K562 (cell line): Measurements from ENCODE around the gene RNLS. TPM values are rescaled to one million over a fixed set of nuclear protein-coding genes. Genes with fewer than 3 reads are reported as not detected.

Experiments used
- E2F6 ChIP-seq, 2 experiments: IDR thresholded peaks; 2 replicates each; pipeline ENCODE4 v1.6.1; 2011; ENCODE audit warnings: borderline replicate concordance in 1 of 2, control low read depth in 1 of 2, low read depth in 1 of 2, low read length in 1 of 2, mild to moderate bottlenecking in 1 of 2, mixed read lengths in 1 of 2, moderate library complexity in 1 of 2; ENCODE audit not compliant: insufficient read depth in 1 of 2, insufficient read length in 1 of 2, poor library complexity in 1 of 2, severe bottlenecking in 1 of 2; ENCODE audit errors: extremely low read depth in 1 of 2
- L3MBTL2 ChIP-seq: fragments of 450-650 bp; IDR thresholded peaks from 2 replicates; pipeline ENCODE4 v1.6.1; 2016; ENCODE audit warnings: mild to moderate bottlenecking, moderate library complexity
- MBD2 ChIP-seq: sonication (generic); IDR thresholded peaks from 2 replicates; pipeline ENCODE4 v1.6.1; 2016; ENCODE audit warnings: low read depth, borderline replicate concordance
- NELFE ChIP-seq: IDR thresholded peaks from 2 replicates; pipeline ENCODE4 v1.6.1; 2011; ENCODE audit warnings: mild to moderate bottlenecking; ENCODE audit not compliant: insufficient read depth, insufficient read length
- NR1H2 ChIP-seq: sonication (generic); formaldehyde crosslinking; IDR thresholded peaks from 2 replicates; pipeline ENCODE4 v1.4.0; 2020; ENCODE audit warnings: mild to moderate bottlenecking, missing genetic modification reagents
- NRF1 ChIP-seq, 2 experiments: fragments of 450-650 bp; IDR thresholded peaks in 1 of 2; conservative IDR thresholded peaks in 1 of 2; 2 replicates each; pipeline ENCODE4 v1.6.1; 2014; ENCODE audit warnings: mild to moderate bottlenecking in 2 of 2
- PHB2 ChIP-seq: fragments of 450-650 bp; IDR thresholded peaks from 2 replicates; pipeline ENCODE4 v1.6.1; 2017; ENCODE audit warnings: low read depth
- RBFOX2 ChIP-seq: fragments of 200-400 bp; formaldehyde crosslinking; IDR thresholded peaks from 2 replicates; pipeline ENCODE4 v1.6.1; 2017; ENCODE audit warnings: low read depth, mild to moderate bottlenecking, low read length, moderate library complexity
- THAP12 ChIP-seq: fragments of 250-450 bp; sonication (Bioruptor Pico); IDR thresholded peaks from 2 replicates; pipeline ENCODE4 v1.9.0; 2021; ENCODE audit warnings: mild to moderate bottlenecking, inconsistent platforms
- ZBTB40 ChIP-seq, 2 experiments: fragments of 450-650 bp in 1 of 2; sonication (generic) in 1 of 2; formaldehyde crosslinking in 1 of 2; IDR thresholded peaks; 2 replicates each; pipeline versions ENCODE4 v1.7.1 to v1.9.0; 2016 to 2022; ENCODE audit warnings: inconsistent platforms in 1 of 2, mild to moderate bottlenecking in 1 of 2, missing genetic modification reagents in 1 of 2
- ZNF253 ChIP-seq: fragments of 250-450 bp; sonication (Bioruptor Pico); conservative IDR thresholded peaks from 2 replicates; pipeline ENCODE4 v1.6.1; 2021; ENCODE audit warnings: mild to moderate bottlenecking
- ZNF766 ChIP-seq: fragments of 200-800 bp; sonication (Bioruptor generic); conservative IDR thresholded peaks from 2 replicates; pipeline ENCODE4 v1.6.1; 2016; ENCODE audit warnings: missing genetic modification characterization, missing compliant biosample characterization
- polyA plus RNA-seq, 8 experiments: library from polyadenylated mRNA; depleted of rRNA in 4 of 8; stranded (reverse) in 5 of 8; unstranded in 3 of 8; fragments of >200 nt; fragmentation: Nextera tagmentation in 2 of 8; fragmentation: Illumina TruSeq in 1 of 8; extraction: Ambion mirVana in 2 of 8; extraction: Trizol in 1 of 8; gene quantifications; 2 replicates each; pipeline versions ENCODE4 v1.2.1 to v1.2.3, GENCODE V29; 2011 to 2014; ENCODE audit warnings: inconsistent platforms in 1 of 8, missing spikeins in 1 of 8
- total RNA-seq, 7 experiments: library from RNA; depleted of rRNA in 6 of 7; stranded (reverse); fragments of >200 nt in 6 of 7; fragmentation: Illumina TruSeq in 2 of 7; extraction: Trizol in 2 of 7; gene quantifications; 2 replicates each; pipeline versions ENCODE4 v1.2.1 to v1.2.3, GENCODE V29; 2011 to 2021; ENCODE audit warnings: low replicate concordance in 1 of 7

Gene RNLS
- total and polyA plus RNA-seq, 9 of the 15 experiments (the other 6 are each of a cell fraction or from before 2014, with no cell fraction given) = 0.14 to 0.72 (median 0.41) TPM; not detected in 3

GRCh38 chr10:88582806-88583583, at the start of gene RNLS (continued):
- TF ChIP-seq ZBTB40 (IDR thresholded peaks at IDR 0.05) (no peak), ZBTB40 (CRISPR knock-in tag; IDR thresholded peaks at IDR 0.05) (no peak), ZNF766 (no peak), NRF1 (conservative IDR thresholded peaks at IDR 0.05 in 1 of 2, IDR thresholded peaks at IDR 0.05 in 1 of 2) (peak; percentile 33 to 44; a peak in 3 of 4 replicates), L3MBTL2 (peak; percentile 53; the same call in 1 of the 2 replicates), MBD2 (no peak), PHB2 (no peak), RBFOX2 (peak; percentile 51), NELFE (no peak), THAP12 (CRISPR knock-in tag) (no peak), ZNF253 (CRISPR knock-in tag) (no peak), NR1H2 (CRISPR knock-in tag) (no peak), E2F6 (IDR thresholded peaks at IDR 0.05; ENCODE audit: borderline replicate concordance in 1 of 2, extremely low read depth in 1 of 2, insufficient read depth in 1 of 2, insufficient read length in 1 of 2, low read depth in 1 of 2, low read length in 1 of 2, poor library complexity in 1 of 2, severe bottlenecking in 1 of 2) (peak in 1 of 2 experiments; percentile 67)
